Measurements from ENCODE around the gene KCNH6.

DNA sequence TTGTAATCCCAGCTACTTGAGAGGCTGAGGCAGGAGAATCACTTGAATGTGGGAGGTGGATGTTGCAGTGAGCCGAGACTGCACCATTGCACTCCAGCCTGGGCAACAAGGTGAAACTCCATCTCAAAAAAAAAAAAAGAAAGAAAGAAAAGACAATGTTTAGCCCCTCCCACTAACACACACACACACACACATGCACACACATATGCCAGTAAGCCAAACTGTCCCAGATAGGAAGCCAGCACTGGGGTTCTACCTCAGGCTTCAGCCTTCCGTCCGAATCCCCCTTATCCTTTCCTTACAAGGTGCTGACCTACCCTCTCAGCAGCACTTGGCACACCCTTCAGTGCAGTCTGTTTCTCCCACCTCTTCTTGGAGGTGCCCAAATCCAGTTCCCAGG lies 8.7 kb upstream of the KCNH6 start:
- TF ChIP-seq POLR2A (IDR thresholded peaks at IDR 0.05; ENCODE audit: low read depth, low read length) (no peak), POLR2AphosphoS5 (IDR thresholded peaks at IDR 0.05; ENCODE audit: low read depth, low read length) (no peak), TAF1 (IDR thresholded peaks at IDR 0.05; ENCODE audit: low read depth, low read length) (no peak)

Data from GM12891 (cell line).